ENCODE results near the gene GALNT10.

Gene GALNT10

GRCh38 chr5:154165886-154166285 is 24.6 kb upstream of the GALNT10 start:
- ATAC-seq (no peak), DNase-seq (no peak)
- H3K27ac Mint-ChIP-seq, result no peak overlapping the region
- no peaks in the 10 kb centered on the region for H3K36me3 Mint-ChIP-seq (ENCODE audit: low read depth)
- H3K9me3 Mint-ChIP-seq, result no peaks in the 10 kb centered on the region
- peaks cover 23% of the 10 kb centered on the region for H3K27me3 Mint-ChIP-seq
- no peaks in the 10 kb centered on the region for H3K4me1 Mint-ChIP-seq
- no peak overlapping the region for H3K4me3 Mint-ChIP-seq

GRCh38 chr5:154166901-154167791 is 23.4 kb upstream of the GALNT10 start:
- ATAC-seq, result no peak
- H3K9me3 Mint-ChIP-seq, result no peaks in the 10 kb centered on the region
- H3K36me3 Mint-ChIP-seq (ENCODE audit: low read depth), result no peaks in the 10 kb centered on the region
- H3K27ac Mint-ChIP-seq, result no peak overlapping the region
- no peak overlapping the region for H3K4me3 Mint-ChIP-seq
- peaks cover 23% of the 10 kb centered on the region for H3K27me3 Mint-ChIP-seq
- no peaks in the 10 kb centered on the region for H3K4me1 Mint-ChIP-seq
- no peak for DNase-seq

- no peaks in the 10 kb centered on the region for H3K9me3 Mint-ChIP-seq
These were observed 22.1 kb upstream of the GALNT10 start for GRCh38 chr5:154168395-154168794.

GRCh38 chr5:154172785-154173184 is 17.7 kb upstream of the GALNT10 start:
- no peaks in the 10 kb centered on the region for H3K4me1 Mint-ChIP-seq
- H3K9me3 Mint-ChIP-seq, result no peaks in the 10 kb centered on the region
- no peak for DNase-seq

More at GRCh38 chr5:154168395-154168794, 22.1 kb upstream of the GALNT10 start:
- DNase-seq, result no peak
- no peaks in the 10 kb centered on the region for H3K36me3 Mint-ChIP-seq (ENCODE audit: low read depth)
- ATAC-seq, result no peak
- H3K4me3 Mint-ChIP-seq, result no peak overlapping the region
- no peak overlapping the region for H3K27ac Mint-ChIP-seq
- no peaks in the 10 kb centered on the region for H3K4me1 Mint-ChIP-seq
- H3K27me3 Mint-ChIP-seq, result peaks cover 16% of the 10 kb centered on the region

GRCh38 chr5:154174091-154174490 is 16.4 kb upstream of the GALNT10 start:
- Mint-ChIP-seq H3K4me1 (no peaks in the 10 kb centered on the region), H3K4me3 (no peak overlapping the region), H3K36me3 (ENCODE audit: low read depth) (no peaks in the 10 kb centered on the region), H3K27me3 (peaks cover 8% of the 10 kb centered on the region), H3K9me3 (no peaks in the 10 kb centered on the region), H3K27ac (no peak overlapping the region)
- ATAC-seq, result no peak
- DNase-seq, result no peak

More at GRCh38 chr5:154172785-154173184, 17.7 kb upstream of the GALNT10 start:
- H3K27ac Mint-ChIP-seq, result no peak overlapping the region
- no peaks in the 10 kb centered on the region for H3K36me3 Mint-ChIP-seq (ENCODE audit: low read depth)
- ATAC-seq, result no peak
- no peak overlapping the region for H3K4me3 Mint-ChIP-seq
- H3K27me3 Mint-ChIP-seq, result peaks cover 1% of the 10 kb centered on the region

- Mint-ChIP-seq H3K36me3 (ENCODE audit: low read depth) (no peaks in the 10 kb centered on the region), H3K4me3 (no peak overlapping the region), H3K27ac (no peak overlapping the region), H3K9me3 (no peaks in the 10 kb centered on the region), H3K27me3 (peaks cover 8% of the 10 kb centered on the region), H3K4me1 (no peaks in the 10 kb centered on the region)
- no peak for ATAC-seq
- DNase-seq, result no peak
These were observed 14.4 kb upstream of the GALNT10 start for GRCh38 chr5:154176181-154176580.

GRCh38 chr5:154178661-154179060 is 11.9 kb upstream of the GALNT10 start:
- DNase-seq (no peak), ATAC-seq (no peak)
- H3K9me3 Mint-ChIP-seq, result no peaks in the 10 kb centered on the region
- H3K27ac Mint-ChIP-seq, result no peak overlapping the region
- no peak overlapping the region for H3K4me3 Mint-ChIP-seq
- H3K27me3 Mint-ChIP-seq, result peaks cover 8% of the 10 kb centered on the region
- H3K4me1 Mint-ChIP-seq, result no peaks in the 10 kb centered on the region
- H3K36me3 Mint-ChIP-seq (ENCODE audit: low read depth), result no peaks in the 10 kb centered on the region

GRCh38 chr5:154179846-154180710 is 10.5 kb upstream of the GALNT10 start:
- ATAC-seq (peak; percentile 82), DNase-seq (peak; percentile 17)
- peaks cover 8% of the 10 kb centered on the region for H3K27me3 Mint-ChIP-seq
- H3K4me3 Mint-ChIP-seq, result no peak overlapping the region
- no peaks in the 10 kb centered on the region for H3K4me1 Mint-ChIP-seq
- H3K27ac Mint-ChIP-seq, result no peak overlapping the region
- no peaks in the 10 kb centered on the region for H3K9me3 Mint-ChIP-seq
- no peaks in the 10 kb centered on the region for H3K36me3 Mint-ChIP-seq (ENCODE audit: low read depth)

- no peak for ATAC-seq
- no peaks in the 10 kb centered on the region for H3K36me3 Mint-ChIP-seq (ENCODE audit: low read depth)
- no peak overlapping the region for H3K27ac Mint-ChIP-seq
- no peaks in the 10 kb centered on the region for H3K4me1 Mint-ChIP-seq
- DNase-seq, result no peak
- no peaks in the 10 kb centered on the region for H3K9me3 Mint-ChIP-seq
- H3K27me3 Mint-ChIP-seq, result peaks cover 8% of the 10 kb centered on the region
- H3K4me3 Mint-ChIP-seq, result no peak overlapping the region
These were observed 9.4 kb upstream of the GALNT10 start for GRCh38 chr5:154181161-154181560.

GRCh38 chr5:154189256-154189818 is 1.2 kb upstream of the GALNT10 start:
- DNase-seq, result no peak
- Mint-ChIP-seq H3K36me3 (ENCODE audit: low read depth) (peaks cover 1% of the 10 kb centered on the region), H3K9me3 (no peaks in the 10 kb centered on the region), H3K27me3 (peaks cover 7% of the 10 kb centered on the region), H3K27ac (peak overlapping the region; percentile 33), H3K4me3 (peak overlapping the region; percentile 76), H3K4me1 (peaks cover 37% of the 10 kb centered on the region)
- ATAC-seq, result no peak

GRCh38 chr5:154189819-154190594 is 526 bp upstream of the GALNT10 start:
- Mint-ChIP-seq H3K27ac (no peak overlapping the region), H3K4me1 (peaks cover 37% of the 10 kb centered on the region), H3K36me3 (ENCODE audit: low read depth) (peaks cover 2% of the 10 kb centered on the region), H3K4me3 (peak overlapping the region; percentile 76), H3K27me3 (peaks cover 7% of the 10 kb centered on the region), H3K9me3 (no peaks in the 10 kb centered on the region)
- ATAC-seq (peak; percentile 77), DNase-seq (peak; percentile 79)

- Mint-ChIP-seq H3K27ac (peak overlapping the region; percentile 81), H3K9me3 (no peaks in the 10 kb centered on the region), H3K27me3 (peaks cover 7% of the 10 kb centered on the region), H3K36me3 (ENCODE audit: low read depth) (peaks cover 14% of the 10 kb centered on the region), H3K4me1 (peaks cover 47% of the 10 kb centered on the region), H3K4me3 (peak overlapping the region; percentile 94)
- no peak for DNase-seq
- ATAC-seq, result no peak
These were observed 1.1 kb downstream of the GALNT10 start for GRCh38 chr5:154191467-154192261.

GRCh38 chr5:154193283-154193682 is 2.8 kb downstream of the GALNT10 start:
- H3K4me1 Mint-ChIP-seq, result peaks cover 63% of the 10 kb centered on the region
- H3K36me3 Mint-ChIP-seq (ENCODE audit: low read depth), result peaks cover 18% of the 10 kb centered on the region
- no peak overlapping the region for H3K27ac Mint-ChIP-seq
- H3K4me3 Mint-ChIP-seq, result no peak overlapping the region
- no peak for DNase-seq
- H3K27me3 Mint-ChIP-seq, result peaks cover 7% of the 10 kb centered on the region
- no peak for ATAC-seq
- H3K9me3 Mint-ChIP-seq, result no peaks in the 10 kb centered on the region
